B cell (primary cell): ENCODE data around the gene DDX20. TPM values are rescaled to one million over a fixed set of nuclear protein-coding genes. Genes with fewer than 3 reads are reported as not detected.

Source experiments
- ATAC-seq: fragments of 200-7000 bp; cut with Tn5 transposase; one replicate; pipeline ENCODE4 v1.10.0; 2021; ENCODE audit warnings: low read depth, mild to moderate bottlenecking, moderate number of reproducible peaks, moderate library complexity
- CTCF ChIA-PET: fragments of 350-600 bp; sonication (Branson Sonifier 250); formaldehyde crosslinking; loops from one replicate; lab custom pipeline; 2021; ENCODE audit warnings: antibody characterized with exemption, inconsistent platforms; lab: Charles Lee
- POLR2A ChIA-PET: fragments of 350-600 bp; sonication (Branson Sonifier 250); formaldehyde crosslinking; loops from one replicate; lab custom pipeline; 2021; ENCODE audit warnings: antibody characterized with exemption; lab: Charles Lee
- DNase-seq: peaks from one replicate; pipeline ENCODE4 v3.0.0; 2013
- H2AFZ ChIP-seq: 2 replicates; pipeline ENCODE4 v1.6.1; 2012; ENCODE audit warnings: mild to moderate bottlenecking, low read depth, low read length; ENCODE audit not compliant: insufficient read depth, poor library complexity, severe bottlenecking
- H3K27ac ChIP-seq, 2 donors: 1 replicate in 1 of 2; 2 replicates in 1 of 2; pipeline ENCODE4 v1.5.1; 2012 to 2013; ENCODE audit warnings: low read length in 2 of 2, mild to moderate bottlenecking in 2 of 2, moderate library complexity in 1 of 2
- H3K27me3 ChIP-seq, 4 experiments: fragments of 200-600 bp in 1 of 4; sonication (generic) in 1 of 4; replicated peaks in 1 of 4; 1 replicate in 2 of 4; 2 replicates in 2 of 4; pipeline versions ENCODE4 v1.6.1 to v1.7.0; 2013 to 2016; ENCODE audit warnings: low read length in 3 of 4, mild to moderate bottlenecking in 2 of 4, mixed read lengths in 1 of 4, moderate library complexity in 1 of 4; ENCODE audit not compliant: insufficient read depth in 4 of 4, control insufficient read depth in 3 of 4; ENCODE audit errors: control extremely low read depth in 1 of 4
- H3K36me3 ChIP-seq, 2 experiments: replicated peaks in 1 of 2; 1 replicate in 1 of 2; 2 replicates in 1 of 2; pipeline versions ENCODE4 v1.6.1 to v1.7.1; 2013; ENCODE audit warnings: low read length in 1 of 2; ENCODE audit not compliant: insufficient read depth in 2 of 2, control insufficient read depth in 1 of 2; ENCODE audit errors: control extremely low read depth in 1 of 2, extremely low read depth in 1 of 2
- H3K4me1 ChIP-seq, 2 donors: fragments of 200-600 bp in 1 of 2; sonication (generic) in 1 of 2; 1 replicate in 1 of 2; 2 replicates in 1 of 2; pipeline versions ENCODE4 v1.5.1 to v1.6.1; 2013 to 2017; ENCODE audit warnings: low read length in 2 of 2; ENCODE audit not compliant: control insufficient read depth in 2 of 2, insufficient read depth in 2 of 2
- H3K4me2 ChIP-seq: replicated peaks from 2 replicates; pipeline ENCODE3; 2012; ENCODE audit warnings: mild to moderate bottlenecking, low read depth, low read length; ENCODE audit not compliant: poor library complexity, severe bottlenecking
- H3K4me3 ChIP-seq, 5 experiments: fragments of 200-600 bp in 1 of 5; sonication (generic) in 1 of 5; 1 replicate in 3 of 5; 2 replicates in 2 of 5; pipeline versions ENCODE4 v1.5.1 to v1.7.0; 2011 to 2016; ENCODE audit warnings: low read length in 4 of 5, mild to moderate bottlenecking in 4 of 5, low read depth in 2 of 5, control low read depth in 1 of 5, moderate library complexity in 1 of 5; ENCODE audit not compliant: insufficient read depth in 1 of 5; ENCODE audit errors: control extremely low read depth in 1 of 5, extremely low read depth in 1 of 5
- H3K79me2 ChIP-seq: fragments of 200-600 bp; sonication (generic); one replicate; pipeline ENCODE4 v1.6.0; 2016; ENCODE audit warnings: low read length; ENCODE audit not compliant: control insufficient read depth, insufficient read depth
- H3K9ac ChIP-seq: fragments of 200-600 bp; sonication (generic); 2 replicates; pipeline ENCODE4 v1.6.1; 2017; ENCODE audit warnings: mild to moderate bottlenecking, low read length, moderate library complexity
- H3K9me3 ChIP-seq, 3 donors: one replicate each; pipeline versions ENCODE4 v1.6.1 to v1.7.1; 2013; ENCODE audit warnings: low read length in 2 of 3; ENCODE audit not compliant: control insufficient read depth in 2 of 3, insufficient read depth in 1 of 3; ENCODE audit errors: control extremely low read depth in 1 of 3
- H4K20me1 ChIP-seq: 2 replicates; pipeline ENCODE4 v1.6.0; 2012; ENCODE audit warnings: mild to moderate bottlenecking, low read length; ENCODE audit not compliant: insufficient read depth, control insufficient read depth, poor library complexity, severe bottlenecking
- H3K27ac Mint-ChIP-seq: one replicate; pipeline ENCODE4 v1.8.0; 2021; ENCODE audit warnings: mixed read lengths
- H3K27me3 Mint-ChIP-seq: one replicate; pipeline ENCODE4 v1.8.0; 2021; ENCODE audit warnings: mixed read lengths
- H3K4me1 Mint-ChIP-seq: one replicate; pipeline ENCODE4 v1.8.0; 2021; ENCODE audit warnings: mixed read lengths
- H3K4me3 Mint-ChIP-seq: one replicate; pipeline ENCODE4 v1.8.0; 2021; ENCODE audit warnings: mixed read lengths
- H3K9me3 Mint-ChIP-seq: one replicate; pipeline ENCODE4 v1.8.0; 2022; ENCODE audit warnings: mixed read lengths; ENCODE audit not compliant: insufficient read depth
- EZH2 ChIP-seq: IDR thresholded peaks from 2 replicates; pipeline ENCODE4 v1.6.1; 2012; ENCODE audit warnings: borderline replicate concordance, low read depth, mild to moderate bottlenecking, moderate library complexity, low read length; ENCODE audit not compliant: insufficient read depth, poor library complexity, severe bottlenecking
- WGBS: methylation state at CpG from one replicate; pipeline ENCODE4 v1.1.5; 2013; ENCODE audit warnings: missing lambda C conversion rate; ENCODE audit not compliant: insufficient coverage; 5-methylcytosine and 5-hydroxymethylcytosine counted together
- intact Hi-C: fragments of 100-400 bp; cut with micrococcal nuclease; formaldehyde crosslinking; loops from one replicate; pipeline ENCODE4 v1.10.0; 2022
- polyA plus RNA-seq: library from polyadenylated mRNA; depleted of rRNA; stranded (reverse); fragments of >200 nt; gene quantifications from 2 replicates; pipeline ENCODE4 v1.2.3, GENCODE V29; 2012
- total RNA-seq, 2 donors: library from RNA; stranded (reverse); fragments of 120-200 nt in 1 of 2; gene quantifications; 1 replicate in 1 of 2; 2 replicates in 1 of 2; pipeline versions ENCODE4 v1.2.3 to v1.2.4, GENCODE V29; 2013 to 2022
- TF ChIP-seq, protein P1 (sequence below): fragments of 200-600 bp; IDR thresholded peaks from one replicate; pipeline ENCODE4 v1.8.0; 2022; ENCODE audit warnings: antibody characterized with exemption, mild to moderate bottlenecking

The DDX20 gene
- total and polyA plus RNA-seq, 2 donors (not counting 1 experiment from before 2014, with no cell fraction given): 5.7 to 24.6 TPM

DNA sequence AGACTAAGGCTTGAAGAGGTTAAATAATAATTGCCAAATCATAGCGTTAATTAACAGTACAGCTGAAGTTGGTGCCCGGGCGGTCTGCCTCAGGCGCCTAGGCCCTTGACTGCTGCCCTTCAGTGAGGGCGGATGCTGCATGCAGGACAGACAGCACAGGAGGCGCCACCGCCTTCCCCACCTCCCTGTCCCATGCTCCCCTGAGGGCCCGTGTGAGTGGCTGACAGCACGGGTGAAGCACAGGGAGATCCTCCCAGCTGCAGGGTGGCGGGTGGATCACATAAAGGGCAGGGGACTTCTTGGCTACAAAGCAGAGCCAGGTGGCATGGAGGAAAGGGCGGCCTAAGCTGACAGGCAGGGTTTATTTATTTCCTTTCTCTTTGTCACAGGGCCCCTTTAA lies 49.1 kb downstream of the DDX20 start:
- ATAC-seq: no peak
- Histone ChIP-seq H3K4me1 (peaks cover 44 to 51% of the 10 kb centered on the region in 2 donors), H3K9ac (no peak overlapping the region), H3K79me2 (no peaks in the 10 kb centered on the region), H3K36me3 (no peaks in the 10 kb centered on the region), H2AFZ (no peak overlapping the region), H4K20me1 (no peaks in the 10 kb centered on the region), H3K9me3 (peaks cover 0 to 7% (median 3%) of the 10 kb centered on the region in 3 donors), H3K4me2 (no peak overlapping the region), H3K27ac (no peak overlapping the region), H3K4me3 (no peak overlapping the region), H3K27me3 (no peaks in the 10 kb centered on the region)
- DNase-seq: no peak
- Mint-ChIP-seq H3K27ac (no peak overlapping the region), H3K4me1 (peaks cover 55% of the 10 kb centered on the region), H3K9me3 (no peaks in the 10 kb centered on the region), H3K4me3 (no peak overlapping the region), H3K27me3 (no peaks in the 10 kb centered on the region)
- 97% methylated on average over 7 of the region's 11 CpGs for WGBS
- ChIA-PET CTCF (no interaction called here), POLR2A (no interaction called here)
- intact Hi-C loops: no loop called here
- no peak for TF ChIP-seq EZH2

DNA sequence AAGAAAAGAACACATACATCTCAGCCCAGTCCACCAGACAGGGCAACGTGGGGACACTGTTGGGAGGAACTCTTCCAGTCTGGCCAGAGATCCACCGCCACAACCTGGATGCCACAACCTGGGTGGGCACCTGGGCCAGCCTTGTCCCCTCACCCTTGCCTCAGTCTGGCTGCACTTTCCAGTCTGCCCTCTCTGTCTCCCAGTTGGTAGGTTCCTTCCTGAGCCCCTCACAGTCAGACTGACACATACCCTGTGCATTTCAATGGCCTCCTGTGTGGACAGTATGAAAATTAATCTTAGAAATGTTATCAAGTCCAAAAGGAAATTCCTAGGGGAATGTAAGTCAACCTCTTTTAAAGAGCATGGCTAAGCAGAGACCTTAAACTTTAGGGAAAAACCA lies 49.5 kb downstream of the DDX20 start:
- POLR2A ChIA-PET: no interaction called here

More for the DNA sequence above, 49.5 kb downstream of the DDX20 start:
- Histone ChIP-seq H3K27ac (no peak overlapping the region), H3K4me1 (peaks cover 49 to 56% of the 10 kb centered on the region in 2 donors), H3K79me2 (no peaks in the 10 kb centered on the region), H3K4me2 (no peak overlapping the region), H4K20me1 (no peaks in the 10 kb centered on the region), H2AFZ (no peak overlapping the region), H3K9me3 (peaks cover 0 to 6% (median 3%) of the 10 kb centered on the region in 3 donors), H3K27me3 (no peaks in the 10 kb centered on the region), H3K36me3 (no peaks in the 10 kb centered on the region), H3K4me3 (no peak overlapping the region), H3K9ac (no peak overlapping the region)
- DNase-seq: no peak
- H3K27me3 Mint-ChIP-seq: no peaks in the 10 kb centered on the region
- peaks cover 59% of the 10 kb centered on the region for H3K4me1 Mint-ChIP-seq
- intact Hi-C loops: no loop called here
- TF ChIP-seq, protein P1, sequence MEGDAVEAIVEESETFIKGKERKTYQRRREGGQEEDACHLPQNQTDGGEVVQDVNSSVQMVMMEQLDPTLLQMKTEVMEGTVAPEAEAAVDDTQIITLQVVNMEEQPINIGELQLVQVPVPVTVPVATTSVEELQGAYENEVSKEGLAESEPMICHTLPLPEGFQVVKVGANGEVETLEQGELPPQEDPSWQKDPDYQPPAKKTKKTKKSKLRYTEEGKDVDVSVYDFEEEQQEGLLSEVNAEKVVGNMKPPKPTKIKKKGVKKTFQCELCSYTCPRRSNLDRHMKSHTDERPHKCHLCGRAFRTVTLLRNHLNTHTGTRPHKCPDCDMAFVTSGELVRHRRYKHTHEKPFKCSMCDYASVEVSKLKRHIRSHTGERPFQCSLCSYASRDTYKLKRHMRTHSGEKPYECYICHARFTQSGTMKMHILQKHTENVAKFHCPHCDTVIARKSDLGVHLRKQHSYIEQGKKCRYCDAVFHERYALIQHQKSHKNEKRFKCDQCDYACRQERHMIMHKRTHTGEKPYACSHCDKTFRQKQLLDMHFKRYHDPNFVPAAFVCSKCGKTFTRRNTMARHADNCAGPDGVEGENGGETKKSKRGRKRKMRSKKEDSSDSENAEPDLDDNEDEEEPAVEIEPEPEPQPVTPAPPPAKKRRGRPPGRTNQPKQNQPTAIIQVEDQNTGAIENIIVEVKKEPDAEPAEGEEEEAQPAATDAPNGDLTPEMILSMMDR: no peak
- TF ChIP-seq EZH2: no peak
- WGBS: 70% methylated on average over 2 of the region's 2 CpGs
- ATAC-seq: no peak
- no peak overlapping the region for H3K27ac Mint-ChIP-seq
- H3K4me3 Mint-ChIP-seq: peak overlapping the region; percentile 5
- CTCF ChIA-PET: no interaction called here
- H3K9me3 Mint-ChIP-seq: no peaks in the 10 kb centered on the region
